K562 (cell line): ENCODE results near the gene NPIPB6. TPM values are rescaled to one million over a fixed set of nuclear protein-coding genes. Genes with fewer than 3 reads are reported as not detected.

ENCODE experiments used
- ATAC-seq: fragments of 200-7000 bp; cut with Tn5 transposase; 3 replicates; pipeline ENCODE4 v1.9.1; 2020; ENCODE audit warnings: moderate library complexity
- BruUV-seq: library from RNA; stranded (reverse); fragments of 400-500 nt; replicated peaks from 2 replicates; lab custom pipeline; 2021; lab: Mats Ljungman, UMichigan
- CTCF ChIA-PET: fragments of 300-600 bp; formaldehyde crosslinking; extraction: SDS; loops from one replicate; lab custom pipeline; 2021; ENCODE audit warnings: low intra/inter-chr PET ratio; lab: Yijun Ruan, JAX
- POLR2A ChIA-PET: fragments of 300-600, 350-650 bp; sonication (Branson Sonifier 250); formaldehyde crosslinking; extraction: SDS; loops from one replicate; lab custom pipeline; 2021; ENCODE audit warnings: antibody characterized with exemption, inconsistent platforms; lab: Yijun Ruan, JAX
- DNase-seq, 4 experiments: peaks; one replicate each; pipeline versions ENCODE4 v3.0.0 to v3.0.0-alpha.2; 2011 to 2018; ENCODE audit warnings: low spot score in 3 of 4, mixed read lengths in 3 of 4; ENCODE audit errors: extremely low read depth in 1 of 4
- FAIRE-seq: peaks from 2 replicates; lab custom pipeline; 2011; peaks lifted over from hg19 to GRCh38; lab: Jason Lieb, UNC
- H2AFZ ChIP-seq: 2 replicates; pipeline ENCODE4 v1.6.0; 2011; ENCODE audit warnings: low read depth, low read length, control low read depth, inconsistent platforms
- H3K27ac ChIP-seq: fragments of 200-600 bp; 3 replicates; pipeline ENCODE4 v1.8.0; 2011; ENCODE audit warnings: low read depth, mild to moderate bottlenecking, control low read depth, inconsistent platforms, low read length, moderate library complexity, mixed read lengths; ENCODE audit errors: extremely low read depth
- H3K27me3 ChIP-seq, 2 experiments: fragments of 300-600 bp in 1 of 2; 2 replicates in 1 of 2; 3 replicates in 1 of 2; pipeline versions ENCODE4 v1.6.0 to v1.8.0; 2011; ENCODE audit warnings: inconsistent platforms in 2 of 2, low read length in 2 of 2, mild to moderate bottlenecking in 1 of 2, mixed read lengths in 1 of 2, moderate library complexity in 1 of 2; ENCODE audit not compliant: control insufficient read depth in 2 of 2, insufficient read depth in 2 of 2
- H3K36me3 ChIP-seq: fragments of 300-600 bp; 3 replicates; pipeline ENCODE4 v1.8.0; 2011; ENCODE audit warnings: mild to moderate bottlenecking, low read length, inconsistent platforms; ENCODE audit not compliant: control insufficient read depth, insufficient read depth
- H3K4me1 ChIP-seq, 2 experiments: fragments of 200-600 bp in 1 of 2; replicated peaks in 1 of 2; 2 replicates in 1 of 2; 3 replicates in 1 of 2; pipeline versions ENCODE4 v1.5.1 to v1.8.0; 2011; ENCODE audit warnings: inconsistent platforms in 2 of 2, low read length in 2 of 2, mild to moderate bottlenecking in 1 of 2, mixed read lengths in 1 of 2, moderate library complexity in 1 of 2; ENCODE audit not compliant: control insufficient read depth in 2 of 2, insufficient read depth in 2 of 2
- H3K4me2 ChIP-seq: 2 replicates; pipeline ENCODE4 v1.6.1; 2011; ENCODE audit warnings: low read length, control low read depth, inconsistent platforms, mixed read lengths; ENCODE audit not compliant: insufficient read depth
- H3K4me3 ChIP-seq: fragments of 200-600 bp; sonication (generic), shearing (Covaris generic); 2 replicates; pipeline ENCODE4 v1.5.1; 2016; ENCODE audit warnings: control low read depth, inconsistent platforms
- H3K79me2 ChIP-seq: fragments of 200-600 bp; 3 replicates; pipeline ENCODE4 v1.8.0; 2011; ENCODE audit warnings: low read length, inconsistent platforms; ENCODE audit not compliant: control insufficient read depth, insufficient read depth
- H3K9ac ChIP-seq, 2 experiments: 2 replicates each; pipeline versions ENCODE4 v1.6.0 to v1.6.1; 2011; ENCODE audit warnings: low read depth in 2 of 2, low read length in 2 of 2, control low read depth in 1 of 2, inconsistent platforms in 1 of 2, mild to moderate bottlenecking in 1 of 2, mixed read lengths in 1 of 2; ENCODE audit not compliant: insufficient read depth in 1 of 2
- H3K9me1 ChIP-seq: one replicate; pipeline ENCODE4 v1.6.0; 2011; ENCODE audit warnings: inconsistent platforms, mild to moderate bottlenecking, low read length, moderate library complexity; ENCODE audit not compliant: control insufficient read depth, insufficient read depth
- H3K9me3 ChIP-seq: replicated peaks from 2 replicates; pipeline ENCODE4 v1.5.1; 2011; ENCODE audit warnings: low read depth, low read length, inconsistent platforms; ENCODE audit not compliant: control insufficient read depth, insufficient read depth
- H4K20me1 ChIP-seq: replicated peaks from 2 replicates; pipeline ENCODE4 v1.6.1; 2011; ENCODE audit warnings: low read length, inconsistent platforms, mixed read lengths; ENCODE audit not compliant: control insufficient read depth, insufficient read depth
- ARHGAP35 ChIP-seq: fragments of 450-650 bp; IDR thresholded peaks from 2 replicates; pipeline ENCODE4 v1.6.1; 2018; ENCODE audit not compliant: partially characterized antibody
- HMGN3 ChIP-seq: IDR thresholded peaks from 2 replicates; pipeline ENCODE4 v1.6.1; 2011; ENCODE audit warnings: borderline replicate concordance, low read depth, mild to moderate bottlenecking, mixed read lengths, low read length; ENCODE audit not compliant: insufficient read length; ENCODE audit errors: extremely low read depth
- ILK ChIP-seq: fragments of 450-650 bp; IDR thresholded peaks from 2 replicates; pipeline ENCODE4 v1.6.1; 2016; ENCODE audit warnings: missing genetic modification characterization, low read depth, mild to moderate bottlenecking, missing compliant biosample characterization, moderate library complexity, borderline replicate concordance
- KDM1A ChIP-seq, 2 experiments: fragments of 450-650 bp; IDR thresholded peaks; 2 replicates each; pipeline ENCODE4 v1.6.1; 2016; ENCODE audit warnings: mild to moderate bottlenecking in 2 of 2
- MLX ChIP-seq, 2 experiments: fragments of 450-650 bp in 1 of 2; sonication (generic) in 1 of 2; formaldehyde crosslinking; conservative IDR thresholded peaks; 2 replicates each; pipeline versions ENCODE4 v1.4.0 to v1.8.1; 2020 to 2022; ENCODE audit warnings: mild to moderate bottlenecking in 1 of 2, missing genetic modification reagents in 1 of 2
- POLR2B ChIP-seq: fragments of 450-650 bp; IDR thresholded peaks from 2 replicates; pipeline ENCODE4 v1.6.1; 2018; ENCODE audit warnings: low read depth; ENCODE audit not compliant: partially characterized antibody
- POLR3G ChIP-seq: IDR thresholded peaks from 2 replicates; pipeline ENCODE4 v1.6.1; 2011; ENCODE audit not compliant: insufficient read length, insufficient replicate concordance; ENCODE audit errors: extremely low read depth
- PYGO2 ChIP-seq: fragments of 450-650 bp; IDR thresholded peaks from 2 replicates; pipeline ENCODE4 v1.6.1; 2016; ENCODE audit warnings: mild to moderate bottlenecking, missing genetic modification characterization, moderate library complexity, missing compliant biosample characterization
- STAT5A ChIP-seq: IDR thresholded peaks from 2 replicates; pipeline ENCODE4 v1.6.1; 2012; ENCODE audit warnings: low read length, inconsistent platforms, borderline replicate concordance
- YBX1 ChIP-seq: fragments of 450-650 bp; IDR thresholded peaks from 2 replicates; pipeline ENCODE4 v1.7.1; 2016; ENCODE audit warnings: mild to moderate bottlenecking
- ZC3H4 ChIP-seq: sonication (generic); formaldehyde crosslinking; IDR thresholded peaks from 2 replicates; pipeline ENCODE4 v1.9.0; 2021; ENCODE audit warnings: missing genetic modification reagents, borderline replicate concordance
- ZNF282 ChIP-seq: sonication (generic); formaldehyde crosslinking; IDR thresholded peaks from 2 replicates; pipeline ENCODE4 v1.8.1; 2023; ENCODE audit warnings: missing genetic modification reagents
- ZNF699 ChIP-seq: fragments of 250-450 bp; sonication (Bioruptor Pico); IDR thresholded peaks from 2 replicates; pipeline ENCODE4 v1.8.0; 2021; ENCODE audit warnings: mild to moderate bottlenecking, moderate library complexity; ENCODE audit not compliant: insufficient replicate concordance
- WGBS: fragments of 100-300 bp; shearing (Covaris generic); methylation state at CpG from one replicate; pipeline ENCODE4 v1.1.6; 2016; ENCODE audit warnings: low coverage, mixed read lengths; ENCODE audit not compliant: insufficient coverage; ENCODE audit errors: missing lambda C conversion rate; 5-methylcytosine and 5-hydroxymethylcytosine counted together
- in situ Hi-C: fragments of 300-500 bp; cut with MboI; formaldehyde crosslinking; loops from 4 replicates; pipeline ENCODE4 v1.15.0; 2018; ENCODE audit warnings: inconsistent platforms, mixed read lengths
- intact Hi-C: fragments of 100-400 bp; cut with micrococcal nuclease; formaldehyde crosslinking; loops from 2 replicates; pipeline ENCODE4 v1.14.2; 2022
- polyA plus RNA-seq, 8 experiments: library from polyadenylated mRNA; depleted of rRNA in 4 of 8; stranded (reverse) in 5 of 8; unstranded in 3 of 8; fragments of >200 nt; fragmentation: Nextera tagmentation in 2 of 8; fragmentation: Illumina TruSeq in 1 of 8; extraction: Ambion mirVana in 2 of 8; extraction: Trizol in 1 of 8; gene quantifications; 2 replicates each; pipeline versions ENCODE4 v1.2.1 to v1.2.3, GENCODE V29; 2011 to 2014; ENCODE audit warnings: inconsistent platforms in 1 of 8, missing spikeins in 1 of 8
- total RNA-seq, 7 experiments: library from RNA; depleted of rRNA in 6 of 7; stranded (reverse); fragments of >200 nt in 6 of 7; fragmentation: Illumina TruSeq in 2 of 7; extraction: Trizol in 2 of 7; gene quantifications; 2 replicates each; pipeline versions ENCODE4 v1.2.1 to v1.2.3, GENCODE V29; 2011 to 2021; ENCODE audit warnings: low replicate concordance in 1 of 7
- TF ChIP-seq, protein P1 (sequence below), 2 experiments: fragments of 450-650 bp in 1 of 2; sonication (generic) in 1 of 2; formaldehyde crosslinking in 1 of 2; IDR thresholded peaks in 1 of 2; conservative IDR thresholded peaks in 1 of 2; 2 replicates each; pipeline versions ENCODE4 v1.6.1 to v1.8.1; 2016 to 2023; ENCODE audit warnings: mild to moderate bottlenecking in 2 of 2, moderate library complexity in 2 of 2, inconsistent platforms in 1 of 2, missing genetic modification reagents in 1 of 2
- TF ChIP-seq, protein P2 (sequence below), 2 experiments: fragments of 450-650 bp; IDR thresholded peaks; 2 replicates each; pipeline ENCODE4 v1.6.1; 2016

NPIPB6 gene
- total and polyA plus RNA-seq, 9 of the 15 experiments (the other 6 are each of a cell fraction or from before 2014, with no cell fraction given): 0.03 to 0.91 (median 0.40) TPM; not detected in 1

DNA sequence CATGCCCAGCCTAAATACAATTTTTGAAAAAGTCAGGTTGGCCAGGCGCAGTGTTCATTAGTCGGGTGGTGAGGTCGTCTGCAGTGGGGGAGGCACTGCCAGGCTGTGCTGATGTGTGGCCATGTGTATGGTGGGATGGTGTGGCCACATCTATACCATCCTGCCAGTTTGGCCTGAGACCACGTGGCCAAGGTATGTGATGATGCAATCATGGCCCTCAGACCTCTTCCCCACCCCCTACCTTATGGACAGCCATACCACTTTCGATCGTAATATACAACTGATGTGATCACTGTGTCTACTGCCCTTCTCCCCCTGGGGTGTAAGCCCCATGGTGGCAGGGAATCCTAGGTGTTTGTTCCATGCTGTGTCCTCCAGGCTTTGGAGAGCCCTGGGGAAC lies 47.3 kb downstream of the NPIPB6 start (continued):
- TF ChIP-seq, protein P1, sequence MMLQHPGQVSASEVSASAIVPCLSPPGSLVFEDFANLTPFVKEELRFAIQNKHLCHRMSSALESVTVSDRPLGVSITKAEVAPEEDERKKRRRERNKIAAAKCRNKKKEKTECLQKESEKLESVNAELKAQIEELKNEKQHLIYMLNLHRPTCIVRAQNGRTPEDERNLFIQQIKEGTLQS (IDR thresholded peaks at IDR 0.05): peak; percentile 90
- TF ChIP-seq, protein P1 (CRISPR knock-in tag; conservative IDR thresholded peaks at IDR 0.05): no peak
- no peak for TF ChIP-seq ILK (tag)

DNA sequence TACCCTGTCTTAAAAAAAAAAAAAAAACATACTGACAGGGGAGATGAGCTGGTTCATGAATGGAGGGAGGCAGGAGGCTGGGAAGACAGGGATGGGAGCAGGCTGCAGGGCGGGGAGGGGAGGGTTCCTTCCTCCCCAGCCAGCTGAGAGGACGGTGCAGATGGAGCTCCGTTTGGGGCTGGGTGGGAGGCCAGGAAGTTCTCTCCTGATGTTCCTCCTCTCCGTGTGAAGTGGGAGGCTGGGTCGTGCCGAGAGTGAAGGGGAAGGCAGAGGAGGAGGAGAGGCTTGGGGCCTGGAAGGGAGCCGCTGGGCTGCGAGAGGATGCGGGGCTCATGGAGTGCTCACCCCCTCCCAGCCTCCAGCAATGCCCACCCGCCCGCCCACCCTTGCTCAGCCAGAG lies 49.7 kb downstream of the NPIPB6 start:
- no peak for DNase-seq
- no peaks in the 10 kb centered on the region for H3K36me3 ChIP-seq
- H3K4me1 ChIP-seq: peaks cover 0 to 15% of the 10 kb centered on the region in 2 experiments; a peak in 2 of 5 replicates
- BruUV-seq: no TSS peak
- in situ Hi-C loops (no loop called here), intact Hi-C loops (no loop called here)
- CTCF ChIA-PET: no interaction called here
- H3K27me3 ChIP-seq: peaks cover 6 to 45% of the 10 kb centered on the region in 2 experiments; a peak in 4 of 5 replicates
- no peaks in the 10 kb centered on the region for H3K9me3 ChIP-seq
- ATAC-seq: no peak
- 7% methylated on average over 3 of the region's 11 CpGs for WGBS
- H3K9ac ChIP-seq: no peak overlapping the region
- no peak for FAIRE-seq
- H4K20me1 ChIP-seq: peaks cover 11% of the 10 kb centered on the region
- H3K79me2 ChIP-seq: no peaks in the 10 kb centered on the region
- no peak overlapping the region for H3K27ac ChIP-seq
- H3K4me3 ChIP-seq: no peak overlapping the region
- no peaks in the 10 kb centered on the region for H3K9me1 ChIP-seq
- H3K4me2 ChIP-seq: no peak overlapping the region
- POLR2A ChIA-PET: interaction anchor here (1.1 kb wide), 1 partner anchor 14 kb away, joined by 4 read pairs; no protein-coding TSS in a partner anchor
- no peak overlapping the region for H2AFZ ChIP-seq
- TF ChIP-seq PYGO2 (tag): no peak
- no peak for TF ChIP-seq POLR2B
- TF ChIP-seq POLR3G: no peak
- TF ChIP-seq HMGN3: no peak
- no peak for TF ChIP-seq ZNF282 (CRISPR knock-in tag)
- no peak for TF ChIP-seq ZC3H4 (CRISPR knock-in tag)
- no peak for TF ChIP-seq MLX (CRISPR knock-in tag; conservative IDR thresholded peaks at IDR 0.05)
- TF ChIP-seq, protein P2, sequence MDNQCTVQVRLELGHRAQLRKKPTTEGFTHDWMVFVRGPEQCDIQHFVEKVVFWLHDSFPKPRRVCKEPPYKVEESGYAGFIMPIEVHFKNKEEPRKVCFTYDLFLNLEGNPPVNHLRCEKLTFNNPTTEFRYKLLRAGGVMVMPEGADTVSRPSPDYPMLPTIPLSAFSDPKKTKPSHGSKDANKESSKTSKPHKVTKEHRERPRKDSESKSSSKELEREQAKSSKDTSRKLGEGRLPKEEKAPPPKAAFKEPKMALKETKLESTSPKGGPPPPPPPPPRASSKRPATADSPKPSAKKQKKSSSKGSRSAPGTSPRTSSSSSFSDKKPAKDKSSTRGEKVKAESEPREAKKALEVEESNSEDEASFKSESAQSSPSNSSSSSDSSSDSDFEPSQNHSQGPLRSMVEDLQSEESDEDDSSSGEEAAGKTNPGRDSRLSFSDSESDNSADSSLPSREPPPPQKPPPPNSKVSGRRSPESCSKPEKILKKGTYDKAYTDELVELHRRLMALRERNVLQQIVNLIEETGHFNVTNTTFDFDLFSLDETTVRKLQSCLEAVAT (IDR thresholded peaks at IDR 0.05): no peak
- TF ChIP-seq STAT5A: no peak
- no peak for TF ChIP-seq YBX1
- no peak for TF ChIP-seq ARHGAP35
- TF ChIP-seq KDM1A (IDR thresholded peaks at IDR 0.05): no peak
- no peak for TF ChIP-seq ZNF699 (CRISPR knock-in tag)
